ENCODE results near the gene CDS2. TPM values are rescaled to one million over a fixed set of nuclear protein-coding genes. Genes with fewer than 3 reads are reported as not detected.

CDS2 gene
- total RNA-seq, 4 donors from 2014 or later: 59.8 to 102 (median 73.9) TPM

- Histone ChIP-seq H3K36me3 (no peaks in the 10 kb centered on the region), H3K9me3 (no peaks in the 10 kb centered on the region), H3K4me3 (no peak overlapping the region), H3K27ac (no peak overlapping the region), H3K4me1 (peaks cover 0 to 73% (median 5%) of the 10 kb centered on the region in 3 donors), H3K27me3 (no peaks in the 10 kb centered on the region)
- 80 to 91% methylated on average over 6 of the region's 6 CpGs for whole genome bisulfite sequencing, 2 donors (ENCODE audit: low coverage in 1 of 2)
- no peak for TF ChIP-seq POLR2AphosphoS5 (IDR thresholded peaks at IDR 0.05)
- TF ChIP-seq POLR2A (IDR thresholded peaks at IDR 0.05): no peak
- no peak for TF ChIP-seq CTCF (IDR thresholded peaks at IDR 0.05)
- no peak for TF ChIP-seq EP300 (IDR thresholded peaks at IDR 0.05)
- no peak for ATAC-seq
Observed at GRCh38 chr20:5161536-5162164, 34.8 kb downstream of the CDS2 start.

GRCh38 chr20:5164645-5165625 lies 38.1 kb downstream of the CDS2 start:
- no peak for TF ChIP-seq EP300 (IDR thresholded peaks at IDR 0.05)
- no peak for TF ChIP-seq POLR2A (IDR thresholded peaks at IDR 0.05)
- TF ChIP-seq CTCF (IDR thresholded peaks at IDR 0.05): no peak
- TF ChIP-seq POLR2AphosphoS5 (IDR thresholded peaks at IDR 0.05): no peak
- no peak for ATAC-seq
- Histone ChIP-seq H3K27me3 (no peaks in the 10 kb centered on the region), H3K4me3 (no peak overlapping the region), H3K27ac (no peak overlapping the region), H3K36me3 (no peaks in the 10 kb centered on the region), H3K4me1 (peaks cover 0 to 81% (median 24%) of the 10 kb centered on the region in 3 donors), H3K9me3 (no peaks in the 10 kb centered on the region)
- WGBS, 2 donors (ENCODE audit: low coverage in 1 of 2): 54 to 64% methylated on average over 6 of the region's 13 CpGs

GRCh38 chr20:5168651-5169396 lies 42.0 kb downstream of the CDS2 start:
- H3K27me3 ChIP-seq: no peaks in the 10 kb centered on the region
- H3K4me3 ChIP-seq: no peak overlapping the region
- TF ChIP-seq EP300 (IDR thresholded peaks at IDR 0.05): no peak
- no peak for TF ChIP-seq POLR2AphosphoS5 (IDR thresholded peaks at IDR 0.05)
- TF ChIP-seq CTCF (IDR thresholded peaks at IDR 0.05): no peak
- TF ChIP-seq POLR2A (IDR thresholded peaks at IDR 0.05): no peak
- H3K36me3 ChIP-seq: peaks cover 0 to 9% of the 10 kb centered on the region in 2 donors
- ATAC-seq: peak; percentile 54
- WGBS, 2 donors (ENCODE audit: low coverage in 1 of 2): 0% methylated on average over 2 of the region's 3 CpGs; no CpG with 5 or more reads in 1 of the 2 donors
- H3K9me3 ChIP-seq: no peaks in the 10 kb centered on the region
- peaks cover 8 to 95% (median 53%) of the 10 kb centered on the region in 3 donors for H3K4me1 ChIP-seq
- H3K27ac ChIP-seq: peak overlapping the region in 3 of 4 donors; percentile 38 to 68 (median 66)

- no peak for TF ChIP-seq CTCF (IDR thresholded peaks at IDR 0.05)
- no peak for TF ChIP-seq POLR2A (IDR thresholded peaks at IDR 0.05)
- no peak for TF ChIP-seq EP300 (IDR thresholded peaks at IDR 0.05)
- no peak for TF ChIP-seq POLR2AphosphoS5 (IDR thresholded peaks at IDR 0.05)
- Histone ChIP-seq H3K4me1 (peaks cover 8 to 84% (median 50%) of the 10 kb centered on the region in 3 donors), H3K36me3 (peaks cover 0 to 20% of the 10 kb centered on the region in 2 donors), H3K27ac (peak overlapping the region in 3 of 4 donors; percentile 48 to 68 (median 66)), H3K27me3 (no peaks in the 10 kb centered on the region), H3K9me3 (no peaks in the 10 kb centered on the region), H3K4me3 (no peak overlapping the region)
- no peak for ATAC-seq
- 53 to 87% methylated on average over 4 to 5 of the region's 8 CpGs for WGBS, 2 donors (ENCODE audit: low coverage in 1 of 2)
Observed at GRCh38 chr20:5170341-5170740, 43.5 kb downstream of the CDS2 start.
